KG1 (cell line): Measurements from ENCODE around the gene SH2D4B.
A peak's percentile ranks its signal among the peaks of the same experiment; 100 is the strongest.

Source experiments
- DNase-seq: peaks from one replicate; lab custom pipeline; 2025; lab: John Stamatoyannopoulos, UW

Gene SH2D4B

GRCh38 chr10:80642661-80643060 is 105.0 kb downstream of the SH2D4B start:
- no peak for DNase-seq

GRCh38 chr10:80646366-80646765 is 108.7 kb downstream of the SH2D4B start:
- DNase-seq, result no peak

DNA sequence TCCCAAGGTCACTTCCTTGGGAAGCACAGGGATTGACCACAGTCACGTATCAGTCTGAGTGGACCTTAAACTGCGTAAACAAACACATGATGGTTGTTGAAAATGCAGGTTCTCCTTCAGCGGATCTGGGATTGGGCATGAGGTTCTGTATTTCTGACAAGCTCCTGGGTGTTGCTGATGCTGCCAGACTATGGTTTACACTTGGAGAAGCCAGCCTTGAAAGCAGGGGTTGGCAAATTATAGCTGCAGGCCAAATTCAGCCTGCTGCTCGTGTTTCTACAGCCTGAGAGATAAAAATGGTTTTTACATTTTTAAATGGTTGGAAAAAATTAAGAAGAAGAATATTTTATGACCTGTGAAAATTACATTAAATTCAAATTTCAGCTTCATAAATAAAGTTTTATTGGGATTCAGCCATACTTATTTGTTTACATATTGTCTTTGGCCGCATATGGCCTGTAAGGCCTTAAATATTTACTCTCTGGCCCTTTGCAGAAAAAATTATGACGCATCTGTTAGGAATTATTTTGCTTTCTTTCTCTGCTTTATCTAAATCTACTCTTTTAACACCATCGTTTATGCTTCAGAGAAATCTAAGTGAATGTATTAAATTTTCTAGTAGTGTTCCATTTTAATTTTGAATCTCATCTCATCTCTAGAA is 109.6 kb downstream of the SH2D4B start:
- DNase-seq, result no peak

DNA sequence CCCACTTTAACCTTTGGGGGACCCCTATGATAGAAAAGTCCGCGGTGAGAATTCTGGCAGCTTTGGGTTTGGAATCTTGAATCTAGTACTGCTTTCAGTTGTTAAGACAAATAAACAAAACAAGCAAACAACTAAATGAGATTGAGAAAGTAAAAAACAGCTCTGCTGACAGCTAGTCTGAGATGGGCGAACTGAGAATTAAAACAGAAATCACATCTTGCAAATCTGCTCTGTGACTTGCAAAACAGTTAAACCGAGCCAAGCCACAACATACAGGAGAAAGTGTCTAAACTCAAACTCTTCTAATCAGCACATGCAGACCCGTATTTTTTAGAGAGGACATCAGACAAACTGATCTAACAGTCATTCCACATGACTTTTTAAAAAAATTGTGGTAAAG is 110.4 kb downstream of the SH2D4B start:
- no peak for DNase-seq

DNA sequence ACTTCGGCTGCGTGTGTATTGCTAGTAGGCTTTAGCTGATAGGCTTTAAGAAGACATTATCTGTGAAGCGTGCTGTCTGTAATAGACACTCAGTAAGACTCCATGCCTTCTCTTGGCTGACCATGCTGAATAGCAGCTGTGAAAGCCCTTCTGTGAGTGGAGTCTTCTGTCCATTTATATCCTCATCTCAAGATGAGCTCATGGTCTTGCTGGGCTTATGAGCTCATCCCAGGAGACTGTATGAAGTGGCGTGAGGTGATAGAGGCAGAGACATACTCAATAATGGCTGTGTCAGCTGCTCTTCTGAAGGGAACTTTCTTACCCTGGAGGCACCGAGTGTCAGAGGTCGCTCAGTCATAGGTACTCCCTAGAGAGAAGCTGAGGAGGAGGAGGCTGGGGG is 111.5 kb downstream of the SH2D4B start:
- DNase-seq, result no peak

DNA sequence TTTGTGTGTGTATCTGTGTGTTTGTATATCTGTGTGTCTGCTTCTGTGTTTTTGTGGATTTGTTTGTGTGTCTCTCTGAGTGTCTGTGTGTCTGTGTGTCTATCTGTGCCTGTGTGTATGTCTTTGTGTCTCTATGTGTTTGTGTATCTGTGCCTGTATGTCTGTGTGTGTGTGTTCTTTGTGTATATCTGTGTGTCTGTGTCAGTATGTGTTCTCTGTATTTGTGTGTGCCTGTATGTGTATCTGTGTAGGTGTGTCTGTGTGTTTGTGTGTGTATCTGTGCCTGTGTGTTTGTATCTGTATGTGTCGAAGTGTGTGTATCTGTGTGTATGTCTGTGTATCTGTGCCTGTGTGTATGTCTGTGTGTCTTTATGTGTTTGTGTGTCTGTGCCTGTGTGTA is 118.2 kb downstream of the SH2D4B start:
- DNase-seq, result no peak

DNA sequence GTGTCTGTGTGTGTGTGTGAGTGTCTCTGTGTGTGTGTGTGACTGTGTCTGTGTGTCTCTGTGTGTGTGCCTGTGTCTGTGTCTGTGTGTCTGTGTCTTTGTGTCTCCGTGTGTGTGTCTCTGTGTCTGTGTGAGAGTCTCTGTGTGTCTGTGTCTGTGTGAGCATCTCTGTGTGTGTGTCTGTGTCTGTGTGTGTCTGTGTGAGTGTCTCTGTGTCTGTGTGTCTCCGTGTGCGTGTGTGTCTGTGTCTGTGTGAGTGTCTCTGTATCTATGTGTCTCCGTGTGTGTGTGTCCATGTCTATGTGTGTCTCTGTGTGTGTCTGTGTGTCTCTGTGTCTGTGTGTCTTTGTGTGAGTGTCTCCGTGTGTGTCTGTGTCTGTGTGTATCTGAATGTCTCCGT is 120.4 kb downstream of the SH2D4B start:
- no peak for DNase-seq

GRCh38 chr10:80659289-80659688 is 121.6 kb downstream of the SH2D4B start:
- no peak for DNase-seq

DNA sequence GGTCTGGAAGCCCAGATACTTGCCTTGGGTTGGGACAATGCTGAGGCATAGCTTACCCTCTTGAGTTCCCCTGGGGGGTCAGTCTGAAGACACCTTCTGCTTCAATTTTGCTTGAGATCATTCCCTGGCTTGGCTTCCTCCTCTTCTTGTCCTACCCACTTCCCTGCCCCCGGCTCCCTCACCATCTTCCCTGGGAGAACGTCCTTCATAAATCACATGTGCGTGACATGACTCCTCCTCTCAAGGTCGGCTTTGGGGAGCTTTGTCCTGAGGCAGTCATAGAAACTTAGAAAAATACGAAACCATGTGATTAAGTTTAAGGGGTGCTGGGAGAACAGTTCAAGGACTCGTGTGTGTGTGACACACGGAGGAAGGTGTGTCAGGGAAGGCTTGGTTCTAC is 122.6 kb downstream of the SH2D4B start:
- no peak for DNase-seq

DNA sequence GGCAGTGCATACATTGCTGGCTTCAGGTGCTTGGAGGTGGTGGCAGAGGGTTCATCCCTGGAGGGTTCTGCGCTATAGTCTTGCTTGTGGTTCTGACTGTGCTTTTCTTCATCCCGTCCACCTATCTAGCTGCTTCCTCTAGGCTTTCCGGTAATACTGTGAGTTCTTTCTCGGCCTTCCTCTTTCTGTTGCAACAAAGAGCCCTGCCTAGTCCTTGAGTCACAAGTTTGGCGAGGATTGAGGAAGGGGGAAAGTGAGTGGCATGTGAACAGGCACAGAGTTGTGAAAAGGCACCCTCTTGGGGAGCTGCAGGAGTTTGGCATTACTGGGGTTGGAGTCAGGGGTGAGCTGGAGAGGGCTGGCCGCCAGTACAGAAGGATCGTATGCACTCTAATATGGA is 123.0 kb downstream of the SH2D4B start:
- DNase-seq, result peak; percentile 57

DNA sequence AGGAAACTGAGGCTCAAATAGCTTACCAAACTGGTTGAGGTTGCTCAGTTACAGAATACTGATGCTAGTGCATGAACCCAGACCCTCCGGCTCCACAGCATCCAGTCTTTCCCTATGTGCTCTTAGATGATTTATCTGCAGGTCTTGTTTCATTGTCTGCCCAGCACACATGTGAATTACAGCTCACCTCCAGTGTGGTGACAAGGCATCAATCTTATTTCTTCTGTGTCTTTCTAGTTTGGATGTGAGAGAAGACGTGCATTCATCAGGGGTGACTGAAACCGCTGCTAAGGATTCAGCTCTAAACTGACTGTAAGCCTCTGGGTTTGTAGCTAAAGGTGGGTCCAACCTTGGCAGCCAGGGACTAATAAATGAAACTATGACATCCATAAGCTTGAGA is 123.8 kb downstream of the SH2D4B start:
- DNase-seq, result no peak

GRCh38 chr10:80662429-80663261 is 124.9 kb downstream of the SH2D4B start:
- peak; percentile 44 for DNase-seq

DNA sequence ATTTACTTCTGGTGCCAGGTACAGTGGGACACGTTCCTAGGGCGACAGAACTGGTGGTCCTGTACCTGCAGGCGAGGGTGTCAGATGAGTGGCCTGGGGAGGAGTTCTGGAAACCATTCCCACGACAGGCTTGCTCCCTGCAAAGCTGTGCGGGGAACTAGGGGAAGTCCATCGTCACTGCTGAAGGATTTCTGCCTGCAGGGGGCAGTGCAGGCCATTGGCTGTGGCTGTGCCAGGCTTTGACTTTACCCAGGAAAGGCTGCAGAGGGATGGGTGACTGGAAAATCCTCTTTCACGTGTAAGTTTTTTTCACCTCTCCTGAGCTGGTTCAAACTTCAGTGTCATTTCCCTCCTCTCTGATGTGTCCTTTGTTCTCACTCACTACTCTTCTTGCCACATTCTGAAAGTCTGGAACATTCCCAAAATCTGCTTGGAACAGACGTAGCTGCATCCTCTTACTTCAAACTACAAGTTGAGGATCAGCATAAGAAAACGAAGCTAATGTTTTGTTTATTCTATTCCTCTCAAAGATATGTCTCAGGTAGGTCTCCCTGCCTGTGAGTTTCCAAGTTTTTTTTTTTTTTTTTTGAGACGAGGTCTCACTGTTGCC is 126.5 kb downstream of the SH2D4B start:
- no peak for DNase-seq

DNA sequence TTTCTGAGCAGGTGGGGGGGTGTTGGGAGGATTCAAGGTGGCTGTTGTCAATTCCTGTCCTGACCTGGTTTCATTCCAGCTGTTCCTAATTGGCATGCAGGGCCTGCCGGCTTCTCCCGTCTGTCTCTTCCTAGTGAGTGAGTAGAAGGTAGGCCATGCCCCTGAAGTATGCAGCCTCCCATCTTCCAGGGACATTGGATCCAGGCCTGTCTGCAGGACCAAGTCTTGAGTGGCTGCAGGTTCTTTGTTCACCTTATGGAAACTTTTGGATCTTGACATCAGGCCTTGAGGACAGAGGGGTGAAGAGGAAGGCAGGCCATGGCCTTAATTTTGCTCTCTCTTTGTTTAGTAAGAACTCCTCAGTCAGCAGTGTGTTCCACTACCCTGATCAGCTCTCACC is 131.8 kb downstream of the SH2D4B start:
- no peak for DNase-seq

DNA sequence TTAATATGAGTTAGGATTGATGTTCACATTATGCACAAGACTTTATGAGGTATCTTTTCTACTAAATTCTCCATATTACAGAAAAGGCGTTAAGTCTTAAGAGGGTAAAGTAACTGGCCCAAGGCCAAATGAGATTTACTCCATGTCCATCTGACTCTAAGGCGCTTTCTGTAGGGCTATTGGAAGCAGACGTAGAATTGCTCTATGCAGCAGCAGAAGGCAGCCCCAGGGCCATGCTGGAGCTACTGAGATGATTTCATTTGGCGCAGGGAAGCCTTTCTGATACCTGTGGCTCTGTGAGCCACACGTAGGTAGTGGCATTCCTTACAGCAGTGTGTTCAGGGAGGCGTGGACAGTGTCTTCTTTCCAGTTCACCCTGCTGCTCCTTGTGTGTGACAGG is 133.1 kb downstream of the SH2D4B start:
- DNase-seq, result no peak

GRCh38 chr10:80671847-80672246 is 134.1 kb downstream of the SH2D4B start:
- DNase-seq, result no peak

GRCh38 chr10:80672613-80673012 is 134.9 kb downstream of the SH2D4B start:
- no peak for DNase-seq

DNA sequence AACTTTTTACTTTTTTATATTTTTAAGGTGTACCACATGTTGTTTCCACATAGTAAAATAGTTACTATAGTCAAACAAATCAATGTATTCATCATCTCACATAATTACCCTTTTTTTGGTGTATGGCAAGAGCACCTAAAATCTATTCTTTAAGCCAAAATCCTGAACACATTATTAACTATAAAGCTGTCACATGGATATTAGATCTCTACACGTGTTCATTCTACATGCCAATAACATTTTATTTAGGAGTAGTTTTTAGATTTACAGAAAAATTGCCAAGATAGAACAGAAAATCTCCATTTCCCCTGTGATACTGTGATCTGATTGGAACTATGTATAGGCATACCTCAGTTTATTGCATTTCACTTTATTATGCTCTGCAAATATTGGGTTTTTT is 137.1 kb downstream of the SH2D4B start:
- no peak for DNase-seq

DNA sequence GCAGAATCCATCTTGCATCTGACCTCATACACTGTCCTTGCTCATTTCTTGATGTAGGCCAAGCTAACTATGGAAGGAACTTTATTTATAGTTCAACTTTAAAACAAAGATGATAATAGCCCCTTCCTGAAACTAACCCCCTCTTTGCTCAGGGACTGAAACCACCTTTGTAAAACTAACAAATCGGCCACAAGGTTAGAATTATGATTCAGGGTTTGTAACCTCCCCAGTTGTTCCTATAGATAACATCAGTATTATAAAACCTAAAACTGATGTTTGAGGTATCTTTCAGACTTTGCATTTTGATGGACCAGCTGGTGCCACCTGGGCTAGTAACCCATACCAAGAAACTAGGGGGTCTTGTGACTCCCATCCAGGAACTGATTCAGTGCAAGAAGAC is 143.4 kb downstream of the SH2D4B start:
- no peak for DNase-seq

DNA sequence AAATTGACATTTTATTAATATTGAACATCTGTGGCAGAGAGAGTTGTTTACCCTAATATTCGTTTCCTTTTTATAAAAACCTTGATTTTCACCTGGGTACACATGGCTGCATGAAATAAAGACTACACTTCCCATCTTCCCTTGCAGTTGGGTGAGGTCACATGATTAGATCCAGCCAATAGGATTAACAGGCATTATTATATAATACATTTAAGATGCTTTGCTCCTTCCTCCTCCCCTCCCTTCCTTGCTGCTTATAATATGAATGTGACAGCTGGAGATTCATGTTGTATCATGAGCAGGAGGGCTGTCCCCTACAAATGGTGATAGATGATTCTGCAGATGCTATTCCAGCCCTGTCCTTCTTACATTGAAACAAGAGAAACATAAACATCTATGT is 146.6 kb downstream of the SH2D4B start:
- no peak for DNase-seq

- DNase-seq, result no peak
These were observed 147.7 kb downstream of the SH2D4B start for GRCh38 chr10:80685355-80685754.

GRCh38 chr10:80686734-80687475 is 149.2 kb downstream of the SH2D4B start:
- DNase-seq, result no peak

DNA sequence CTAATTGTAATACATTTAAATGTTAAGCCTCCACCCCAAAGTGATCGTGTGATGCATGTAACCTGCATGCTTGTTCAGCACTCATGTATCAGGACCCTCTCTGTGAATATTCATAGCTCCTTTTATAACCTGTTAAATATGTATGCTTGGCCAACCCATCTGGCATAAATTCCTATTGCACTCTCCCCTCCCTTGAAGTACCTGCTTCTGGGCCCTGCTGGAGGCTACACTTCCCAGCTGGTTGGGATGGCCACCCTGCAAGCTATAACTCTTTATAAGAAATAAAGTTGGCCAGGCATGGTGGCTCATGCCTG is 149.7 kb downstream of the SH2D4B start:
- no peak for DNase-seq
